ENCODE data around the gene IFT52.

The IFT52 gene

DNA sequence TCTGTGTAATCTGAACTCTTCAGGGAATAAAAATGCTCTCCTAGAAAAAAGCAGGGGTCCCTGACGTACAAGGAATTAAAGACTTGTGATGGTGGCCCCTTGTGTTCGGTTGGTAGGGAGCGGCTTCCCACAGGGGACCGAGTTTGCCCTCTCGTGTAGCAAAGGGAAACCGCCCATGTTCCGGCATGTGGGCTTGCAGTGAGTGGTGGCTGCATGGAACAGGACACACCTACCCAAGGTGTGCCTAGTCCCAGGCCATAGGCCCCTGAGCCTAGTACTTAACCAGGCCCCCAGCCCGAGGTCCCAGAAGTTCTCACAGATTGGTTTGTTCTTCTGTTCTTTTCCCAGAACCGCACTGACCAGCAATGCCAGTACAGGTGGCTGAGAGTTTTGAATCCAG is 91.7 kb downstream of the IFT52 start:
- H3K4me3 Mint-ChIP-seq, result no peak overlapping the region
- H3K4me1 Mint-ChIP-seq, result no peaks in the 10 kb centered on the region
- H3K27ac Mint-ChIP-seq, result no peak overlapping the region
- no peaks in the 10 kb centered on the region for H3K9me3 Mint-ChIP-seq
- TF ChIP-seq, protein P1, sequence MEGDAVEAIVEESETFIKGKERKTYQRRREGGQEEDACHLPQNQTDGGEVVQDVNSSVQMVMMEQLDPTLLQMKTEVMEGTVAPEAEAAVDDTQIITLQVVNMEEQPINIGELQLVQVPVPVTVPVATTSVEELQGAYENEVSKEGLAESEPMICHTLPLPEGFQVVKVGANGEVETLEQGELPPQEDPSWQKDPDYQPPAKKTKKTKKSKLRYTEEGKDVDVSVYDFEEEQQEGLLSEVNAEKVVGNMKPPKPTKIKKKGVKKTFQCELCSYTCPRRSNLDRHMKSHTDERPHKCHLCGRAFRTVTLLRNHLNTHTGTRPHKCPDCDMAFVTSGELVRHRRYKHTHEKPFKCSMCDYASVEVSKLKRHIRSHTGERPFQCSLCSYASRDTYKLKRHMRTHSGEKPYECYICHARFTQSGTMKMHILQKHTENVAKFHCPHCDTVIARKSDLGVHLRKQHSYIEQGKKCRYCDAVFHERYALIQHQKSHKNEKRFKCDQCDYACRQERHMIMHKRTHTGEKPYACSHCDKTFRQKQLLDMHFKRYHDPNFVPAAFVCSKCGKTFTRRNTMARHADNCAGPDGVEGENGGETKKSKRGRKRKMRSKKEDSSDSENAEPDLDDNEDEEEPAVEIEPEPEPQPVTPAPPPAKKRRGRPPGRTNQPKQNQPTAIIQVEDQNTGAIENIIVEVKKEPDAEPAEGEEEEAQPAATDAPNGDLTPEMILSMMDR (IDR thresholded peaks at IDR 0.05; ENCODE audit: unreplicated experiment in 3 of 3), result no peak
- no peaks in the 10 kb centered on the region for H3K36me3 Mint-ChIP-seq (ENCODE audit: low read depth)
- H3K27me3 Mint-ChIP-seq (ENCODE audit: low read depth), result peaks cover 6% of the 10 kb centered on the region

DNA sequence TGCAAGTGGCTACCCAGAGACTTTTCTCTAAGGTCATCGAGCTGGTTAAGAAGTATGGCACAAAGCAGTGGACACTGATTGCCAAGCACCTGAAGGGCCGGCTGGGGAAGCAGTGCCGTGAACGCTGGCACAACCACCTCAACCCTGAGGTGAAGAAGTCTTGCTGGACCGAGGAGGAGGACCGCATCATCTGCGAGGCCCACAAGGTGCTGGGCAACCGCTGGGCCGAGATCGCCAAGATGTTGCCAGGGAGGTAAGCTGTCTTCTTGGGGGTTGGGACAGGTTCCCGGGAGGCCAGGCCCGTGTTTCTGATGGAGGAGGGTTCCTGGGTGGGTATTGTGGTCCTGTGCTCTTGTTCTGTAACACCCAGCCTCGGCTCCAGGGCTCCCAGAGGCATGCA is 96.1 kb downstream of the IFT52 start:
- H3K27ac Mint-ChIP-seq, result no peak overlapping the region
- H3K27me3 Mint-ChIP-seq (ENCODE audit: low read depth), result no peaks in the 10 kb centered on the region
- peaks cover 8% of the 10 kb centered on the region for H3K36me3 Mint-ChIP-seq (ENCODE audit: low read depth)
- no peak overlapping the region for H3K4me3 Mint-ChIP-seq
- TF ChIP-seq, protein P1 (IDR thresholded peaks at IDR 0.05; ENCODE audit: unreplicated experiment in 3 of 3), result no peak
- no peaks in the 10 kb centered on the region for H3K9me3 Mint-ChIP-seq
- H3K4me1 Mint-ChIP-seq, result no peaks in the 10 kb centered on the region

DNA sequence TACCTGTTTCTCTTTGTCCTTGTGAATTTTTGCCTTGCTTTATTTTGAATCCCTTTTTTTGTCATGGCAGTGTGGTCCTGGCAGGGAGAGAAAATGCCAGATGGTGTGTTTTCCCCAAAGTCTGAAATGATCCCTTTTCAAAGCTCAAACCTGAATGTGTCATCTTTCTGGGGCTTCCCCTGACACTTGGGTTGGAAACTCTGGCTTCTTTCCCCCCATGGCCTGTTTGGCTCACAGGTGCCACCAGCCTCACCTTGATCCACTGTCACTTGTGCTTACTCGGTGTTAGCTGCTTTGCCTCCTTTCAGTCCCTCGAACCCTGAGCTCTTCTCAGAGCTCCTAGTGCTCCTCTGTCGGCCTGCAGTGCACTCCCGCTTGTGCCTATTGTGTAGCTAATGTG is 98.4 kb downstream of the IFT52 start:
- peaks cover 8% of the 10 kb centered on the region for H3K36me3 Mint-ChIP-seq (ENCODE audit: low read depth)
- H3K4me3 Mint-ChIP-seq, result no peak overlapping the region
- no peak overlapping the region for H3K27ac Mint-ChIP-seq
- TF ChIP-seq, protein P1 (IDR thresholded peaks at IDR 0.05; ENCODE audit: unreplicated experiment in 3 of 3), result no peak
- H3K4me1 Mint-ChIP-seq, result no peaks in the 10 kb centered on the region
- no peaks in the 10 kb centered on the region for H3K27me3 Mint-ChIP-seq (ENCODE audit: low read depth)
- no peaks in the 10 kb centered on the region for H3K9me3 Mint-ChIP-seq

DNA sequence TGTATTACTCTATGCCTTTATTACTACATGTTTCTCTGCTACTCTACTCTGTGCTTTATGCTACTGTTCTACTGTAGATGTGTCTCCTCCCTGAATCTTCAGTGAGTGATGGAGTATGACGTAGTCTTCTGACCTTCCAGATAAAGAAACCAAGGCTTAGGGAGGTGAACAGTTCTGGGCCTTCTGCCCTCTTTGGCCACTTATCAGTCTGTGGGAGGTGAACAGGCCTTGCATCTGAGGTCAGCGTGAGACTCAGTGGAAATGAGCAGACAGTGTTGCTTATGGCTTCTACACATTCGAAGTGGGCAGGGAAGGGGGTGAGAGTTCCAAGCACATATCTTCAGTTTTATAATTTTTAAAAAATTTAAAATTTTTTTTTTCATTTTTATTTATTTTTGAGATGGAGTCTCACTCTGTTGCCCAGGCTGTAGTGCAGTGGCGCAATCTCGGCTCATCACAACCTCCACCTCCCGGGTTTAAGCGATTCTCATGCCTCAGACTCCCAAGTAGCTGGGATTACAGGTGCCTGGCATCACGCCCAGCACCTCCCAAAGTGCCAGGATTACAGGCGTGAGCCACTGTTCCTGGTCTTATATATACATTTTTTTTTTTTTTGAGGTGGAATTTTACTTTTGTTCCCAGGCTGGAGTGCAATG is 100.3 kb downstream of the IFT52 start:
- TF ChIP-seq, protein P1 (IDR thresholded peaks at IDR 0.05; ENCODE audit: unreplicated experiment in 3 of 3), result no peak
- Mint-ChIP-seq H3K27ac (no peak overlapping the region), H3K4me1 (no peaks in the 10 kb centered on the region), H3K4me3 (no peak overlapping the region), H3K36me3 (ENCODE audit: low read depth) (peaks cover 11% of the 10 kb centered on the region), H3K9me3 (no peaks in the 10 kb centered on the region), H3K27me3 (ENCODE audit: low read depth) (no peaks in the 10 kb centered on the region)

GRCh38 chr20:43691928-43692524 is 101.3 kb downstream of the IFT52 start:
- Mint-ChIP-seq H3K27ac (no peak overlapping the region), H3K4me3 (no peak overlapping the region), H3K4me1 (no peaks in the 10 kb centered on the region), H3K27me3 (ENCODE audit: low read depth) (no peaks in the 10 kb centered on the region), H3K36me3 (ENCODE audit: low read depth) (peaks cover 11% of the 10 kb centered on the region), H3K9me3 (no peaks in the 10 kb centered on the region)
- TF ChIP-seq, protein P1 (IDR thresholded peaks at IDR 0.05; ENCODE audit: unreplicated experiment in 3 of 3), result peak in 2 of 3 experiments; percentile 23 to 36

- Mint-ChIP-seq H3K4me3 (no peak overlapping the region), H3K36me3 (ENCODE audit: low read depth) (peaks cover 11% of the 10 kb centered on the region), H3K27ac (no peak overlapping the region), H3K27me3 (ENCODE audit: low read depth) (no peaks in the 10 kb centered on the region), H3K9me3 (no peaks in the 10 kb centered on the region), H3K4me1 (no peaks in the 10 kb centered on the region)
- TF ChIP-seq, protein P1 (IDR thresholded peaks at IDR 0.05; ENCODE audit: unreplicated experiment in 3 of 3), result no peak
Observed at GRCh38 chr20:43694763-43695162, 104.0 kb downstream of the IFT52 start.
